HepG2 (cell line): ENCODE data around the gene STOML2. TPM values are rescaled to one million over a fixed set of nuclear protein-coding genes. Genes with fewer than 3 reads are reported as not detected.
A peak's percentile ranks its signal among the peaks of the same experiment; 100 is the strongest.

Experiments
- AGO1 ChIP-seq: fragments of 200-400 bp; formaldehyde crosslinking; IDR thresholded peaks from 2 replicates; pipeline ENCODE4 v1.6.1; 2017; ENCODE audit warnings: mild to moderate bottlenecking, low read depth, low read length, moderate library complexity; ENCODE audit not compliant: poor library complexity, severe bottlenecking
- AKAP8 ChIP-seq: sonication (generic); formaldehyde crosslinking; IDR thresholded peaks from 2 replicates; pipeline ENCODE4 v1.5.1; 2020; ENCODE audit warnings: mild to moderate bottlenecking, missing genetic modification reagents
- ATAD3A ChIP-seq: sonication (generic); formaldehyde crosslinking; IDR thresholded peaks from 2 replicates; pipeline ENCODE4 v1.4.0; 2020; ENCODE audit warnings: missing genetic modification reagents
- ELK4 ChIP-seq: sonication (generic); formaldehyde crosslinking; IDR thresholded peaks from 2 replicates; pipeline ENCODE4 v1.9.0; 2021; ENCODE audit warnings: missing genetic modification reagents, borderline replicate concordance
- HDAC6 ChIP-seq: fragments of 200-600 bp; sonication (generic); IDR thresholded peaks from 2 replicates; pipeline ENCODE4 v1.7.0; 2017; ENCODE audit warnings: mild to moderate bottlenecking, antibody characterized with exemption, low read length, low read depth
- LCORL ChIP-seq, 2 experiments: fragments of 450-650 bp in 1 of 2; sonication (generic) in 1 of 2; formaldehyde crosslinking in 1 of 2; IDR thresholded peaks; 2 replicates each; pipeline versions ENCODE4 v1.5.0 to v1.6.1; 2017 to 2020; ENCODE audit warnings: antibody characterized with exemption in 1 of 2, missing genetic modification reagents in 1 of 2
- MAF1 ChIP-seq: sonication (generic); formaldehyde crosslinking; IDR thresholded peaks from 2 replicates; pipeline ENCODE4 v1.5.0; 2020; ENCODE audit warnings: missing genetic modification reagents, borderline replicate concordance
- MIER3 ChIP-seq: IDR thresholded peaks from 2 replicates; pipeline ENCODE4 v1.6.1; 2016; ENCODE audit warnings: missing compliant biosample characterization, borderline replicate concordance
- MTF2 ChIP-seq: sonication (generic); formaldehyde crosslinking; IDR thresholded peaks from 2 replicates; pipeline ENCODE4 v1.5.0; 2020; ENCODE audit warnings: missing genetic modification reagents, borderline replicate concordance
- NFE2L1 ChIP-seq: sonication (generic); formaldehyde crosslinking; IDR thresholded peaks from 2 replicates; pipeline ENCODE4 v1.4.0; 2020; ENCODE audit warnings: missing genetic modification reagents, mild to moderate bottlenecking, borderline replicate concordance
- NR1H2 ChIP-seq: sonication (generic); formaldehyde crosslinking; IDR thresholded peaks from 2 replicates; pipeline ENCODE4 v1.8.1; 2022; ENCODE audit warnings: low read depth, missing genetic modification reagents, borderline replicate concordance
- POLR2A ChIP-seq, 2 experiments: IDR thresholded peaks; 2 replicates each; pipeline ENCODE4 v1.6.1; 2011; ENCODE audit warnings: low read depth in 2 of 2, low read length in 2 of 2, mild to moderate bottlenecking in 1 of 2, moderate library complexity in 1 of 2; ENCODE audit not compliant: insufficient read depth in 1 of 2
- PRDM15 ChIP-seq: sonication (generic); formaldehyde crosslinking; IDR thresholded peaks from 2 replicates; pipeline ENCODE4 v1.4.0; 2020; ENCODE audit warnings: missing genetic modification reagents
- SMAD3 ChIP-seq: sonication (generic); formaldehyde crosslinking; IDR thresholded peaks from 2 replicates; pipeline ENCODE4 v1.4.0; 2020; ENCODE audit warnings: missing genetic modification reagents
- TEF ChIP-seq: sonication (generic); formaldehyde crosslinking; IDR thresholded peaks from 2 replicates; pipeline ENCODE4 v1.5.0; 2020; ENCODE audit warnings: missing genetic modification reagents
- USF2 ChIP-seq, 2 experiments: sonication (generic) in 1 of 2; formaldehyde crosslinking in 1 of 2; IDR thresholded peaks; 2 replicates each; pipeline versions ENCODE4 v1.5.1 to v1.6.1; 2011 to 2020; ENCODE audit warnings: borderline replicate concordance in 1 of 2, low read depth in 1 of 2, low read length in 1 of 2, mild to moderate bottlenecking in 1 of 2, missing genetic modification reagents in 1 of 2, moderate library complexity in 1 of 2
- ZEB1 ChIP-seq: IDR thresholded peaks from 2 replicates; pipeline ENCODE4 v1.6.1; 2012; ENCODE audit warnings: mild to moderate bottlenecking, low read depth, inconsistent platforms; ENCODE audit not compliant: insufficient replicate concordance
- ZNF205 ChIP-seq: IDR thresholded peaks from 2 replicates; pipeline ENCODE4 v1.6.1; 2018; ENCODE audit warnings: missing biosample characterization, missing genetic modification reagents
- ZNF207 ChIP-seq: fragments of 450-650 bp; IDR thresholded peaks from 2 replicates; pipeline ENCODE4 v1.6.1; 2016; ENCODE audit warnings: antibody characterized with exemption, borderline replicate concordance
- ZNF317 ChIP-seq: sonication (generic); formaldehyde crosslinking; IDR thresholded peaks from 2 replicates; pipeline ENCODE4 v1.5.0; 2020; ENCODE audit warnings: mild to moderate bottlenecking, missing genetic modification reagents
- ZNF720 ChIP-seq: sonication (generic); formaldehyde crosslinking; IDR thresholded peaks from 2 replicates; pipeline ENCODE4 v1.4.0; 2020; ENCODE audit warnings: missing genetic modification reagents
- polyA plus RNA-seq, 8 experiments: library from polyadenylated mRNA; depleted of rRNA in 3 of 8; stranded (reverse) in 7 of 8; unstranded in 1 of 8; fragments of >200 nt; fragmentation: Illumina TruSeq in 4 of 8; extraction: Trizol in 4 of 8; gene quantifications; 2 replicates each; pipeline versions ENCODE4 v1.2.1 to v1.2.3, GENCODE V29; 2011 to 2016; ENCODE audit warnings: low read depth in 4 of 8, missing spikeins in 1 of 8, mixed read lengths in 1 of 8; ENCODE audit not compliant: insufficient read depth in 1 of 8
- total RNA-seq, 5 experiments: library from RNA; depleted of rRNA; stranded (reverse); fragments of >200 nt; fragmentation: Illumina TruSeq; extraction: Trizol; gene quantifications; 2 replicates each; pipeline ENCODE4 v1.2.3, GENCODE V29; 2016; ENCODE audit warnings: low read depth in 1 of 5

The STOML2 gene
- total and polyA plus RNA-seq, 2 of the 13 experiments (the other 11 are each of a cell fraction or from before 2014, with no cell fraction given): 245 to 250 TPM

GRCh38 chr9:35102769-35103659 is at the start of gene STOML2 (continued):
- TF ChIP-seq LCORL (IDR thresholded peaks at IDR 0.05) (no peak), LCORL (CRISPR knock-in tag; IDR thresholded peaks at IDR 0.05) (peak; percentile 83), AGO1 (peak; percentile 51), POLR2A (IDR thresholded peaks at IDR 0.05; ENCODE audit: insufficient read depth in 1 of 2, low read depth in 2 of 2, low read length in 2 of 2) (peak; percentile 75 to 90), USF2 (IDR thresholded peaks at IDR 0.05; ENCODE audit: low read depth, low read length) (no peak), USF2 (CRISPR knock-in tag; IDR thresholded peaks at IDR 0.05; ENCODE audit: borderline replicate concordance) (peak; percentile 42; the same call in 1 of the 2 replicates), ELK4 (CRISPR knock-in tag) (peak; percentile 98; the same call in 1 of the 2 replicates), MTF2 (CRISPR knock-in tag) (no peak), ATAD3A (no peak), MAF1 (CRISPR knock-in tag) (peak; percentile 84; the same call in 1 of the 2 replicates), NFE2L1 (no peak), SMAD3 (CRISPR knock-in tag) (peak; percentile 79; the same call in 1 of the 2 replicates), ZNF317 (no peak), PRDM15 (no peak), NR1H2 (CRISPR knock-in tag) (no peak), TEF (CRISPR knock-in tag) (no peak), HDAC6 (no peak), AKAP8 (CRISPR knock-in tag) (peak; percentile 77), ZNF205 (CRISPR knock-in tag) (peak; percentile 84; the same call in 1 of the 2 replicates), ZNF720 (CRISPR knock-in tag) (no peak), ZNF207 (no peak), ZEB1 (peak; percentile 70), MIER3 (CRISPR knock-in tag) (peak; percentile 86)
